SK-N-SH (cell line): ENCODE measurements around the gene SIPA1. TPM values are rescaled to one million over a fixed set of nuclear protein-coding genes. Genes with fewer than 3 reads are reported as not detected.

Source experiments
- CTCF ChIA-PET: fragments of 300-600, 350-600 bp; formaldehyde crosslinking; extraction: SDS; loops from one replicate; lab custom pipeline; 2021; lab: Yijun Ruan, JAX
- POLR2A ChIA-PET: fragments of 350-600 bp; sonication (Branson Sonifier 250); formaldehyde crosslinking; extraction: SDS; loops from one replicate; lab custom pipeline; 2020; ENCODE audit warnings: antibody characterized with exemption, inconsistent platforms; lab: Yijun Ruan, JAX
- DNase-seq: peaks from one replicate; pipeline ENCODE4 v3.0.0; 2012
- H2AFZ ChIP-seq: fragments of 200-600 bp; sonication (generic); 2 replicates; pipeline ENCODE4 v1.8.1; 2016; ENCODE audit warnings: antibody characterized with exemption, mild to moderate bottlenecking, low read depth
- H3F3A ChIP-seq: fragments of 200-600 bp; sonication (generic); replicated peaks from 2 replicates; pipeline ENCODE3; 2016; ENCODE audit warnings: antibody characterized with exemption, mild to moderate bottlenecking; ENCODE audit not compliant: insufficient read depth
- H3K27ac ChIP-seq, 2 experiments: fragments of 200-500 bp in 1 of 2; fragments of 200-600 bp in 1 of 2; sonication (Bioruptor generic) in 1 of 2; sonication (generic), shearing (Covaris generic) in 1 of 2; 2 replicates each; pipeline versions ENCODE4 v1.5.1 to v1.6.1; 2014 to 2016; ENCODE audit warnings: low read depth in 2 of 2, inconsistent platforms in 1 of 2, low read length in 1 of 2, mild to moderate bottlenecking in 1 of 2, mixed read lengths in 1 of 2
- H3K27me3 ChIP-seq: fragments of 200-600 bp; sonication (generic), shearing (Covaris generic); 2 replicates; pipeline ENCODE4 v1.6.1; 2016; ENCODE audit warnings: mixed run types; ENCODE audit not compliant: insufficient read depth
- H3K36me3 ChIP-seq, 2 experiments: fragments of 200-500 bp in 1 of 2; fragments of 200-600 bp in 1 of 2; sonication (Bioruptor generic) in 1 of 2; sonication (generic) in 1 of 2; replicated peaks in 1 of 2; 2 replicates each; pipeline versions ENCODE3 to v1.5.1; 2014 to 2016; ENCODE audit warnings: low read length in 1 of 2, mild to moderate bottlenecking in 1 of 2; ENCODE audit not compliant: insufficient read depth in 2 of 2, control insufficient read depth in 1 of 2
- H3K4me1 ChIP-seq, 2 experiments: fragments of 200-500 bp in 1 of 2; fragments of 200-600 bp in 1 of 2; sonication (Bioruptor generic) in 1 of 2; sonication (generic), shearing (Covaris generic) in 1 of 2; 2 replicates each; pipeline versions ENCODE4 v1.5.1 to v1.6.1; 2014 to 2016; ENCODE audit warnings: low read depth in 1 of 2, low read length in 1 of 2, mixed run types in 1 of 2; ENCODE audit not compliant: insufficient read depth in 2 of 2, control insufficient read depth in 1 of 2
- H3K4me2 ChIP-seq: fragments of 200-600 bp; sonication (generic), shearing (Covaris generic); 2 replicates; pipeline ENCODE4 v1.6.1; 2017; ENCODE audit warnings: mixed run types
- H3K4me3 ChIP-seq, 2 experiments: fragments of 200-500 bp in 1 of 2; fragments of 200-600 bp in 1 of 2; sonication (Bioruptor generic) in 1 of 2; sonication (generic), shearing (Covaris generic) in 1 of 2; 2 replicates each; pipeline versions ENCODE4 v1.5.1 to v1.8.1; 2014 to 2016; ENCODE audit warnings: low read depth in 2 of 2, inconsistent platforms in 1 of 2, low read length in 1 of 2, mild to moderate bottlenecking in 1 of 2, mixed read lengths in 1 of 2, moderate library complexity in 1 of 2
- H3K79me2 ChIP-seq: fragments of 200-600 bp; sonication (generic); 2 replicates; pipeline ENCODE4 v1.8.1; 2017; ENCODE audit warnings: mild to moderate bottlenecking; ENCODE audit not compliant: insufficient read depth
- H3K9ac ChIP-seq: fragments of 200-600 bp; sonication (generic); 2 replicates; pipeline ENCODE4 v1.6.1; 2017; ENCODE audit warnings: mixed run types
- H3K9me2 ChIP-seq: fragments of 200-600 bp; sonication (generic); 2 replicates; pipeline ENCODE4 v1.6.1; 2017; ENCODE audit warnings: mixed run types
- H3K9me3 ChIP-seq: fragments of 200-600 bp; sonication (generic); 2 replicates; pipeline ENCODE4 v1.6.1; 2017; ENCODE audit warnings: mixed run types, mild to moderate bottlenecking, moderate library complexity
- H4K20me1 ChIP-seq: fragments of 200-600 bp; sonication (generic); 2 replicates; pipeline ENCODE4 v1.6.1; 2017; ENCODE audit warnings: mild to moderate bottlenecking, mixed run types; ENCODE audit not compliant: insufficient read depth
- ELF1 ChIP-seq: IDR thresholded peaks from 2 replicates; pipeline ENCODE4 v1.4.0; 2012
- GABPA ChIP-seq: IDR thresholded peaks from 2 replicates; pipeline ENCODE4 v1.4.0; 2012; ENCODE audit warnings: low read depth, mild to moderate bottlenecking
- JUND ChIP-seq: IDR thresholded peaks from 2 replicates; pipeline ENCODE4 v1.4.0; 2012
- MXI1 ChIP-seq: IDR thresholded peaks from 2 replicates; pipeline ENCODE4 v1.6.1; 2012; ENCODE audit warnings: mild to moderate bottlenecking, low read depth, low read length, improper control_type of control experiment
- RCOR1 ChIP-seq: fragments of 150-350 bp; IDR thresholded peaks from 2 replicates; pipeline ENCODE4 v1.6.1; 2017; ENCODE audit warnings: antibody characterized with exemption, low read length
- RFX5 ChIP-seq: IDR thresholded peaks from 2 replicates; pipeline ENCODE4 v1.6.1; 2012; ENCODE audit warnings: mild to moderate bottlenecking, improper control_type of control experiment, low read length
- SIN3A ChIP-seq: IDR thresholded peaks from 2 replicates; pipeline ENCODE4 v1.6.1; 2012; ENCODE audit warnings: low read depth, mild to moderate bottlenecking, low read length, moderate library complexity, borderline replicate concordance
- SMC3 ChIP-seq: IDR thresholded peaks from 2 replicates; pipeline ENCODE4 v1.6.1; 2012; ENCODE audit warnings: low read depth, low read length, improper control_type of control experiment
- TEAD4 ChIP-seq: IDR thresholded peaks from 2 replicates; pipeline ENCODE4 v1.4.0; 2012; ENCODE audit warnings: mild to moderate bottlenecking, borderline replicate concordance; ENCODE audit not compliant: insufficient read depth
- WGBS: methylation state at CpG from one replicate; pipeline ENCODE4 v1.1.6; 2017; ENCODE audit warnings: low lambda C conversion rate; 5-methylcytosine and 5-hydroxymethylcytosine counted together
- polyA plus RNA-seq, 3 experiments: library from polyadenylated mRNA; depleted of rRNA; stranded (reverse); fragments of >200 nt; gene quantifications; 2 replicates each; pipeline ENCODE4 v1.2.3, GENCODE V29; 2012
- TF ChIP-seq, protein P1 (sequence below): IDR thresholded peaks from 2 replicates; pipeline ENCODE4 v1.4.0; 2012; ENCODE audit warnings: low read depth, borderline replicate concordance
- TF ChIP-seq, protein P2 (sequence below): IDR thresholded peaks from 2 replicates; pipeline ENCODE4 v1.4.0; 2012; ENCODE audit warnings: low read depth

SIPA1 gene
- polyA plus RNA-seq, 1 of the 3 experiments (the other 2 are of a cell fraction) = 18.7 TPM

DNA sequence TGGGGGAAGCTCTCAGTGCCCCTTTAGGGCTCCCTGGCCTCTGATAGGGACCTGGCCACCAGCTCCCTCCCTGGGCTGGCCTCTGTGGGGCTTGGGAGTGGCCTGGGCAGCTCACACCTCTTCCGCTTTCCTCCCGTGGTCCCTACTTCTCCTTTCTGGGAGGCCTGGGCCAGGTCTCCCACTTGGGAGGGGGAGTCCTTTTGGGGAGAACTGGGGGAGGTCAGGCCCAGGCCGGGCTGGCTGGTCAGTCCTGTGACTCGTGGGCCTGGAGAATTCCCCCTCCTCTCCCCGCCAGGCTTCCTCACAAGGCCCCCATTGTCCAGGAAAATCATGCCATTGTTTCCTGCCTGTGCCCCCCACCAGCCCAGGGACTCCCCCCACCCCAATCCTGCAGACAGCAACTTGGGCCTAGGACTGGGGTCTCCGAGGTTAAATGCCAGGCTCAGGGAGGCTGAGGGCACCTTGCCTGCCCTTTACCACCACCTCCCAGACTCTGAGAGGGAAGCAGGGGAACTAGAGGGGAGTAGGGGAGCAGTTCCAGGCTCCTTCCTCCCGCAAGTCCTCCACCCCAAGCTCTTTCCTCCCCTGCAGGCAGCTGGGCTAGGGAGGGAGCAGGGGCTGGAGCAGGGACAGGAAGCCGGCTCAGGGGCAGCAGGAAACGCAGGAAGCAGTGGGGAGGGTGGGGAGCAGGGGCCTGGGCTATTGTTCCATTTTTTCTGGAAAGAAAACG lies 26.7 kb upstream of the SIPA1 start:
- ChIA-PET POLR2A (no interaction called here), CTCF (interaction anchor here (1.3 to 3.7 kb wide), 3 partner anchors 17 to 70 kb away, joined by 4 to 15 read pairs (median 13); no protein-coding TSS in a partner anchor)
- no peak for TF ChIP-seq MXI1
- TF ChIP-seq GABPA = peak; percentile 26; the same call in 1 of the 2 replicates
- H3K9me2 ChIP-seq = no peaks in the 10 kb centered on the region
- no peaks in the 10 kb centered on the region for H3F3A ChIP-seq
- H3K9ac ChIP-seq = peak overlapping the region; percentile 93; the same call in 1 of the 2 replicates
- H3K4me1 ChIP-seq = peaks cover 25 to 35% of the 10 kb centered on the region in 2 experiments; a peak in 3 of 4 replicates
- peak overlapping the region in 1 of 2 experiments; percentile 87; a peak in 3 of 4 replicates for H3K4me3 ChIP-seq
- peak overlapping the region in 1 of 2 experiments; percentile 22; a peak in 1 of 4 replicates for H3K27ac ChIP-seq
- peaks cover 78% of the 10 kb centered on the region for H3K79me2 ChIP-seq
- no peak for DNase-seq
- H3K36me3 ChIP-seq = peaks cover 2 to 17% of the 10 kb centered on the region in 2 experiments
- no peak overlapping the region for H2AFZ ChIP-seq
- 63% methylated on average over 9 of the region's 10 CpGs for whole genome bisulfite sequencing
- H4K20me1 ChIP-seq = peaks cover 30% of the 10 kb centered on the region
- H3K27me3 ChIP-seq = no peaks in the 10 kb centered on the region
- no peaks in the 10 kb centered on the region for H3K9me3 ChIP-seq
- H3K4me2 ChIP-seq = peak overlapping the region; percentile 85

DNA sequence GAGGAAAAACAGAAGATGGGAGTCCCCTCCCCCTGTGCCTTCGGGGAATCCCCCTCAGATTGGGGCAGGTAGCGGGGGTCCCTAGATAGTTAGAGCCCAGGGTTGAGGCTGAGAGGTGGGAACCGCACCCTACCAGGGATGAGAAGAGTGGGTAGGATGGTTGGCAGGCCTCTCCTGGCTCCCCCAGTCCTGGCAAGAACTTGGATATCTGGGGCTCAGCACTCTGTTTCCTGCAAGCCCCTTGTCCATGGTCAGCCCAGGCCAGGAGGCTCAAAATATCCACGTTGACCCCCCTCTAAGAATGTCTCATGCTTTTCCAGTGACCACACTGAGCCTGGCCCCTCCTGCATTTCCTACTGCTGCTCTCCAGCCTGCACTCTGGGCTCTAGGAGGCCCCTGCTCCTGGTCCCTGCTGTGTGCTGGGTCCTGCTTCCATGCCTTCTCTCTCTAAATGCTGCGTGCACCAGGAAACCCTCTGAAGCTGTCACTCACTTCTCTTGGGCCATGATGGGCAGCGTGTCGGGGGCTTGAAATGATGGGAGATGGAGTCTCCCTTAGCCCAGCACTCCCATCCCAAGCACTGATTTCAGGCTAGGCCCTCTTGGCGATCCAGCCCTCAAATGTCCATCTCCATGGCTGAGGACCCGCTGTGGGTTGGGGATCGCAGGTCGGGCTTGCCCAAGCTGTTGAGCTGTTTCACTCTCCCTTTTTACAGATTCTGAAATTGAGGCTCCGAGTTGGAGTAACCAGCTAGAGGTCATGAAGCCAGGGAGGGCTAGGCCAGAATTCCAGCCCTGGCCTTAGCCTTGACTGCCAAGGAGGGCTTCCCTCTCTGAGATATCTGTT lies 25.9 kb upstream of the SIPA1 start:
- WGBS = 91% methylated on average over 6 of the region's 12 CpGs
- Histone ChIP-seq H4K20me1 (peaks cover 33% of the 10 kb centered on the region), H3K4me1 (peaks cover 25 to 38% of the 10 kb centered on the region in 2 experiments; a peak in 3 of 4 replicates), H3K4me2 (peak overlapping the region; percentile 85), H2AFZ (no peak overlapping the region), H3F3A (peaks cover 4% of the 10 kb centered on the region), H3K9me2 (no peaks in the 10 kb centered on the region), H3K36me3 (peaks cover 0 to 17% of the 10 kb centered on the region in 2 experiments), H3K27ac (peak overlapping the region in 1 of 2 experiments; percentile 25; a peak in 1 of 4 replicates), H3K9me3 (no peaks in the 10 kb centered on the region), H3K27me3 (no peaks in the 10 kb centered on the region), H3K9ac (peak overlapping the region; percentile 93; the same call in 1 of the 2 replicates), H3K79me2 (peaks cover 86% of the 10 kb centered on the region), H3K4me3 (peak overlapping the region in 1 of 2 experiments; percentile 87; a peak in 3 of 4 replicates)
- TF ChIP-seq RCOR1 (no peak), SMC3 (no peak), SIN3A (no peak), TEAD4 (no peak), JUND (no peak), ELF1 (no peak), RFX5 (no peak)
- TF ChIP-seq, protein P1, sequence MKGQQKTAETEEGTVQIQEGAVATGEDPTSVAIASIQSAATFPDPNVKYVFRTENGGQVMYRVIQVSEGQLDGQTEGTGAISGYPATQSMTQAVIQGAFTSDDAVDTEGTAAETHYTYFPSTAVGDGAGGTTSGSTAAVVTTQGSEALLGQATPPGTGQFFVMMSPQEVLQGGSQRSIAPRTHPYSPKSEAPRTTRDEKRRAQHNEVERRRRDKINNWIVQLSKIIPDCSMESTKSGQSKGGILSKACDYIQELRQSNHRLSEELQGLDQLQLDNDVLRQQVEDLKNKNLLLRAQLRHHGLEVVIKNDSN = no peak
- TF ChIP-seq, protein P2, sequence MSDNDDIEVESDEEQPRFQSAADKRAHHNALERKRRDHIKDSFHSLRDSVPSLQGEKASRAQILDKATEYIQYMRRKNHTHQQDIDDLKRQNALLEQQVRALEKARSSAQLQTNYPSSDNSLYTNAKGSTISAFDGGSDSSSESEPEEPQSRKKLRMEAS = no peak
- CTCF ChIA-PET = interaction anchor here (0.7 to 2.8 kb wide), 5 partner anchors 18 to 206 kb away, joined by 3 to 14 read pairs (median 4); partner anchors contain the start of gene ZNRD2
- POLR2A ChIA-PET = interaction anchor here (0.6 kb wide), 1 partner anchor 187 kb away, joined by 3 read pairs; no protein-coding TSS in a partner anchor
- no peak for DNase-seq
